Peyer's patch (tissue), 4 donors: ENCODE data around the gene ASXL1.

Experiments used
- POLR2A ChIP-seq, 2 donors: fragments of 450-650 bp; IDR thresholded peaks; one replicate each; pipeline ENCODE4 v1.5.1; 2017; ENCODE audit warnings: antibody characterized with exemption in 2 of 2, mild to moderate bottlenecking in 2 of 2, moderate library complexity in 2 of 2
- TF ChIP-seq, protein P1 (sequence below), 6 experiments: fragments of 450-650 bp in 4 of 6; fragments of 200-600 bp in 2 of 6; sonication (generic) in 1 of 6; IDR thresholded peaks; one replicate each; pipeline ENCODE4 v1.5.1; 2017 to 2019; ENCODE audit warnings: antibody characterized with exemption in 6 of 6, mild to moderate bottlenecking in 3 of 6, moderate library complexity in 1 of 6

DNA sequence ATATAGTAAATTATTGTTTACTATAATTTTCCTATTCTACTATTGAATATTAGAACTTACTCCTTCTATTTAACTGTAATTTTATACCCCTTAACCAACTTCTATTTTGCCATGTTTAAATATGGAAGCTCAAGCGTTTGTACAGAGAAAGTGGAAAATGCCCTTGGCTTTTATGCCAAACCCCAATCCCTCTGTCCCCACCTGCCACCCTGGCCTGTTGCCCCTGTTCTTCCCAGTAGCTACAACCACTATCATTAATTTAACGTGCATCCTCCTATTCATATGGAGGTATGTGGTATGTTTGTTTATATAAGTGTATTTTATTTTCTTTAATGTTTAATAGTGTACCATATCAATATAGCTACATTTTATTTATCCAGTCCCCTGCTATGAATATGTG, 58.1 kb downstream of the ASXL1 start:
- TF ChIP-seq, protein P1, sequence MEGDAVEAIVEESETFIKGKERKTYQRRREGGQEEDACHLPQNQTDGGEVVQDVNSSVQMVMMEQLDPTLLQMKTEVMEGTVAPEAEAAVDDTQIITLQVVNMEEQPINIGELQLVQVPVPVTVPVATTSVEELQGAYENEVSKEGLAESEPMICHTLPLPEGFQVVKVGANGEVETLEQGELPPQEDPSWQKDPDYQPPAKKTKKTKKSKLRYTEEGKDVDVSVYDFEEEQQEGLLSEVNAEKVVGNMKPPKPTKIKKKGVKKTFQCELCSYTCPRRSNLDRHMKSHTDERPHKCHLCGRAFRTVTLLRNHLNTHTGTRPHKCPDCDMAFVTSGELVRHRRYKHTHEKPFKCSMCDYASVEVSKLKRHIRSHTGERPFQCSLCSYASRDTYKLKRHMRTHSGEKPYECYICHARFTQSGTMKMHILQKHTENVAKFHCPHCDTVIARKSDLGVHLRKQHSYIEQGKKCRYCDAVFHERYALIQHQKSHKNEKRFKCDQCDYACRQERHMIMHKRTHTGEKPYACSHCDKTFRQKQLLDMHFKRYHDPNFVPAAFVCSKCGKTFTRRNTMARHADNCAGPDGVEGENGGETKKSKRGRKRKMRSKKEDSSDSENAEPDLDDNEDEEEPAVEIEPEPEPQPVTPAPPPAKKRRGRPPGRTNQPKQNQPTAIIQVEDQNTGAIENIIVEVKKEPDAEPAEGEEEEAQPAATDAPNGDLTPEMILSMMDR (IDR thresholded peaks at IDR 0.05): no peak
- no peak for TF ChIP-seq POLR2A (IDR thresholded peaks at IDR 0.05)
